GM19468 (cell line): ENCODE data around the gene PPFIBP2.

Experiments
- ATAC-seq: cut with Tn5 transposase; IDR thresholded peaks from one replicate; pipeline ENCODE4 v1.9.1; 2021; ENCODE audit warnings: mild to moderate bottlenecking, moderate library complexity, moderate number of reproducible peaks; ENCODE audit not compliant: unreplicated experiment; ENCODE audit errors: extremely low read depth

Gene PPFIBP2

GRCh38 chr11:7574491-7575130 lies 60.8 kb downstream of the PPFIBP2 start:
- ATAC-seq: no peak

- no peak for ATAC-seq
These were observed 62.3 kb downstream of the PPFIBP2 start for GRCh38 chr11:7575841-7576725.

- ATAC-seq: no peak
These were observed 63.0 kb downstream of the PPFIBP2 start for GRCh38 chr11:7576726-7577290.

GRCh38 chr11:7577291-7578190 lies 63.7 kb downstream of the PPFIBP2 start:
- ATAC-seq: no peak

- ATAC-seq: no peak
These were observed 64.6 kb downstream of the PPFIBP2 start for GRCh38 chr11:7578276-7578955.

- ATAC-seq: no peak
These were observed 65.6 kb downstream of the PPFIBP2 start for GRCh38 chr11:7579361-7579791.

- no peak for ATAC-seq
These were observed 67.3 kb downstream of the PPFIBP2 start for GRCh38 chr11:7581021-7581590.

- no peak for ATAC-seq
These were observed 68.7 kb downstream of the PPFIBP2 start for GRCh38 chr11:7582338-7582985.

GRCh38 chr11:7583248-7583647 lies 69.4 kb downstream of the PPFIBP2 start:
- ATAC-seq: no peak

- ATAC-seq: no peak
These were observed 71.1 kb downstream of the PPFIBP2 start for GRCh38 chr11:7584910-7585309.

GRCh38 chr11:7585816-7586215 lies 72.0 kb downstream of the PPFIBP2 start:
- ATAC-seq: no peak

- ATAC-seq: no peak
These were observed 72.6 kb downstream of the PPFIBP2 start for GRCh38 chr11:7586376-7586775.

- no peak for ATAC-seq
These were observed 73.9 kb downstream of the PPFIBP2 start for GRCh38 chr11:7587712-7588111.

- ATAC-seq: no peak
These were observed 76.1 kb downstream of the PPFIBP2 start for GRCh38 chr11:7589861-7590260.

GRCh38 chr11:7590529-7590928 lies 76.7 kb downstream of the PPFIBP2 start:
- ATAC-seq: no peak

- ATAC-seq: no peak
These were observed 77.5 kb downstream of the PPFIBP2 start for GRCh38 chr11:7591107-7591894.

GRCh38 chr11:7591987-7592386 lies 78.2 kb downstream of the PPFIBP2 start:
- no peak for ATAC-seq

GRCh38 chr11:7592711-7593110 lies 78.9 kb downstream of the PPFIBP2 start:
- ATAC-seq: no peak
